ENCODE results near the gene UGT3A1. TPM values are rescaled to one million over a fixed set of nuclear protein-coding genes. Genes with fewer than 3 reads are reported as not detected.

Gene UGT3A1
- total RNA-seq, 4 donors from 2014 or later = 0.42 to 4.6 (median 2.1) TPM

DNA sequence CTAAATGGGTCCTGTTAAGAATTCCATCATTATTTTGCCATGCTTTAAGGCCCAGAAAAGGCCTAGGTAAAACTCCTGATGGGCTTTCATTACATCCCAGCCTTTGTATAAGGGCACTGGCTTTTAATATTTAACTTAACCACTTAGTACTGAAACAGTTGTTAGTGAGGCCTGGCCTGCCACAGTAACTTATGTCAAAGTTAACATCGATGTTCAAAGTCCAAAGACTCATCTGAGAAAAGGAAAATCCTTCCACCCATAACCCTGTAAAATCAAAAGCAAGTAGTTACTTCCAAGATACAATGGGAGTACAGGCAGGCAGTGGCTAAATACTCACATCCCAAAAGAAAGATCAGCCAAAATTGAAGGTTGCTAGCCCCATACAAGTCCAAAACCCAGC is 15.0 kb upstream of the UGT3A1 start:
- TF ChIP-seq POLR2A (IDR thresholded peaks at IDR 0.05) = no peak
- TF ChIP-seq, protein P1, sequence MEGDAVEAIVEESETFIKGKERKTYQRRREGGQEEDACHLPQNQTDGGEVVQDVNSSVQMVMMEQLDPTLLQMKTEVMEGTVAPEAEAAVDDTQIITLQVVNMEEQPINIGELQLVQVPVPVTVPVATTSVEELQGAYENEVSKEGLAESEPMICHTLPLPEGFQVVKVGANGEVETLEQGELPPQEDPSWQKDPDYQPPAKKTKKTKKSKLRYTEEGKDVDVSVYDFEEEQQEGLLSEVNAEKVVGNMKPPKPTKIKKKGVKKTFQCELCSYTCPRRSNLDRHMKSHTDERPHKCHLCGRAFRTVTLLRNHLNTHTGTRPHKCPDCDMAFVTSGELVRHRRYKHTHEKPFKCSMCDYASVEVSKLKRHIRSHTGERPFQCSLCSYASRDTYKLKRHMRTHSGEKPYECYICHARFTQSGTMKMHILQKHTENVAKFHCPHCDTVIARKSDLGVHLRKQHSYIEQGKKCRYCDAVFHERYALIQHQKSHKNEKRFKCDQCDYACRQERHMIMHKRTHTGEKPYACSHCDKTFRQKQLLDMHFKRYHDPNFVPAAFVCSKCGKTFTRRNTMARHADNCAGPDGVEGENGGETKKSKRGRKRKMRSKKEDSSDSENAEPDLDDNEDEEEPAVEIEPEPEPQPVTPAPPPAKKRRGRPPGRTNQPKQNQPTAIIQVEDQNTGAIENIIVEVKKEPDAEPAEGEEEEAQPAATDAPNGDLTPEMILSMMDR (IDR thresholded peaks at IDR 0.05 in 4 of 5, conservative IDR thresholded peaks at IDR 0.05 in 1 of 5) = no peak
- H3K4me1 ChIP-seq = no peaks in the 10 kb centered on the region
- no peak for ATAC-seq
- H3K9me3 ChIP-seq = no peaks in the 10 kb centered on the region
- no peak for DNase-seq
- no peak overlapping the region for H3K27ac ChIP-seq
- intact Hi-C loops (cut with DNase I; ENCODE audit: low total_unique reads) = no loop called here
- H3K27me3 ChIP-seq = no peaks in the 10 kb centered on the region
- no peaks in the 10 kb centered on the region for H3K36me3 ChIP-seq
- H3K4me3 ChIP-seq = no peak overlapping the region
- in situ Hi-C loops (cut with MboI; ENCODE audit: low sequenced_read_pairs in 4 of 4) = no loop called here

DNA sequence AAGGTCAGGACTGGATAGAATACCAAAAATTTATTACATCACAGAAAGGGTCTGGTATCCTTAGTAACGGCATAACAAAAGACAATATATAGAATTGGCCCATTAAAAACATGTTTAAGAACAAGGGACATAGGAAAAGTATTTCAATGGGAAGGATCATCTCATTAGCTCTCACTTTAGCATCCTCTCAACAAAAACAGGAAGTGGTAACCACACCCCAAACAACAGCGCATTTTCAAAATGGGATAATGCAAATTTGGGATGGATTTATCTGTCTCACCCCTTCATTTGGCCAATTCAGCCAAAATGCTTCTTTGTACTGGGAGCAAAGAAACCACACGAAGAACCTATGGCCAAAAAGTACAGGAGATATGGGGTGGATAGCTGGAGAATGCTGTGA is 9.8 kb upstream of the UGT3A1 start:
- Histone ChIP-seq H3K27ac (no peak overlapping the region), H3K27me3 (no peaks in the 10 kb centered on the region), H3K36me3 (no peaks in the 10 kb centered on the region), H3K4me1 (no peaks in the 10 kb centered on the region), H3K4me3 (no peak overlapping the region), H3K9me3 (no peaks in the 10 kb centered on the region)
- ATAC-seq (no peak), DNase-seq (no peak)
- TF ChIP-seq, protein P1 (IDR thresholded peaks at IDR 0.05 in 4 of 5, conservative IDR thresholded peaks at IDR 0.05 in 1 of 5) = no peak
- TF ChIP-seq POLR2A (IDR thresholded peaks at IDR 0.05) = no peak
- in situ Hi-C loops (cut with MboI; ENCODE audit: low sequenced_read_pairs in 4 of 4) = no loop called here
- intact Hi-C loops (cut with DNase I; ENCODE audit: low total_unique reads) = no loop called here

DNA sequence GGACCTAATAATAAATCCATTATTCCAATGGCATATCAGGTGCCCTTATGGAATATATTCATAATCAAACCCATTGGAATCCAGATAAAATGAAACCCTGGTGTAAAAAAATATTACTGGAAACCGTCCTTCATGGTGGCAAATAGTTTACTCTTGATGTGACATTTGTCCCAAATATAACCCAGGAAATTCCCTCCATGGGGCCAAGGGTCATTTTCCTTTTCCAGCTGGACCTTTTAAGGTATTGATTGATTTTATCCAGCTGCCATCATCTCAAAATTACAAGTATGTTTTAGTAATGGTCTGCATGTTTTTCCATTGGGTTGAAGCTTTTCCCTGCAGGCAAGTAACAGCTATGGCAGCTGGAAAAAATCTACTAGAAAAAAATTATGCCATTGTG is 8.4 kb upstream of the UGT3A1 start:
- no peaks in the 10 kb centered on the region for H3K36me3 ChIP-seq
- intact Hi-C loops (cut with DNase I; ENCODE audit: low total_unique reads) = no loop called here
- H3K27ac ChIP-seq = no peak overlapping the region
- DNase-seq (no peak), ATAC-seq (no peak)
- H3K4me1 ChIP-seq = no peaks in the 10 kb centered on the region
- in situ Hi-C loops (cut with MboI; ENCODE audit: low sequenced_read_pairs in 4 of 4) = no loop called here
- no peaks in the 10 kb centered on the region for H3K27me3 ChIP-seq
- TF ChIP-seq POLR2A (IDR thresholded peaks at IDR 0.05) = no peak
- TF ChIP-seq, protein P1 (IDR thresholded peaks at IDR 0.05 in 4 of 5, conservative IDR thresholded peaks at IDR 0.05 in 1 of 5) = no peak
- H3K4me3 ChIP-seq = no peak overlapping the region
- H3K9me3 ChIP-seq = no peaks in the 10 kb centered on the region

DNA sequence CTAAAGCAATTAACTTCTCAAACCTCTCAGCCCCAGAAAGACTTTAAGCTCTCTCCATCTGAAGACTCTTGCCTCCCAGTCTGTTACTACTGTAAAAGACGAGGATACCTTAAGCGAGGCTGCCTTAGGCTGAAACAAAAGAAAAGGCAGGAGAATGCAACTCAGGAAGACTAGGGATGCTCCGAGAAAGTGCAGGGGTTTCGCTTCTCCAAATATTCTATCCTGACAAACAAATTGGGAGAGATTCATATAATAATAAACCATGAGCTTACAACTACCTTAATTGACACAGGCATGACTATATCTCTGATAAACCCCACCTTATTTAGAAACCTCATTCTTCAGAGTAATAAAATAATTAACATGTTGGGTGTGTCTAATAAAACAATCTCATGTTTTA is 4.9 kb upstream of the UGT3A1 start:
- intact Hi-C loops (cut with DNase I; ENCODE audit: low total_unique reads) (no loop called here), in situ Hi-C loops (cut with MboI; ENCODE audit: low sequenced_read_pairs in 4 of 4) (no loop called here)
- Histone ChIP-seq H3K9me3 (no peaks in the 10 kb centered on the region), H3K27ac (no peak overlapping the region), H3K36me3 (no peaks in the 10 kb centered on the region), H3K27me3 (no peaks in the 10 kb centered on the region), H3K4me1 (no peaks in the 10 kb centered on the region), H3K4me3 (no peak overlapping the region)
- DNase-seq (no peak), ATAC-seq (no peak)
- TF ChIP-seq POLR2A (IDR thresholded peaks at IDR 0.05) = no peak
- TF ChIP-seq, protein P1 (IDR thresholded peaks at IDR 0.05 in 4 of 5, conservative IDR thresholded peaks at IDR 0.05 in 1 of 5) = no peak

DNA sequence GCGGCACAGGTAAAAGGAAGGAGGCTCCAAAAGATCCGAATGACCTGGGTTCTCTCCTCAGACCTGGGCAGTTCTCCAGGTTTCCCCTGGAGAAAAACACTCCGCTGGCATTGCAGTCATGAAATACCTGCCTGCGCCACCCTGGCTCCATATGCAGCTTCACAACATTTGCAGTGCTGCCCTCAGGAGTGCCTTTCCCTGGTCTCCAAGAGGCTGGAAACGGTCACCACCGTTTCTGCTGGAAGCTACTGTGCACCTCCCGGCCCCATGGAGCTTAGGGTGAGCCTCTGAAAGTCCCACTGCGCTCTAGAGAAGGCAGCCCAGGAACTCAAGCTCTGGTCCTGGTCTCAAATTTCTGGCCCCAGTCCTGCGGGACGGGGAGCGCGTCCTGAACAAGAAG is 670 bp downstream of the UGT3A1 start:
- ATAC-seq (peak; percentile 61 to 63), DNase-seq (peak; percentile 3 to 37)
- Histone ChIP-seq H3K4me3 (peak overlapping the region; percentile 51 to 60 (median 56)), H3K9me3 (no peaks in the 10 kb centered on the region), H3K4me1 (peaks cover 0 to 11% of the 10 kb centered on the region in 2 donors), H3K27me3 (no peaks in the 10 kb centered on the region), H3K27ac (peak overlapping the region; percentile 63 to 83 (median 71)), H3K36me3 (no peaks in the 10 kb centered on the region)
- intact Hi-C loops (cut with DNase I; ENCODE audit: low total_unique reads) = no loop called here
- in situ Hi-C loops (cut with MboI; ENCODE audit: low sequenced_read_pairs in 4 of 4) = no loop called here
- TF ChIP-seq POLR2A (IDR thresholded peaks at IDR 0.05) = no peak
- TF ChIP-seq, protein P1 (IDR thresholded peaks at IDR 0.05 in 4 of 5, conservative IDR thresholded peaks at IDR 0.05 in 1 of 5) = no peak
